C4-2B (cell line): Measurements from ENCODE around the gene DKK3.

Source experiments
- ZFX ChIP-seq: fragments of 450-650 bp; IDR thresholded peaks from 2 replicates; pipeline ENCODE4 v1.6.1; 2017
- TF ChIP-seq, protein P1 (sequence below): fragments of 450-650 bp; conservative IDR thresholded peaks from 2 replicates; pipeline ENCODE4 v1.5.1; 2017; ENCODE audit warnings: mild to moderate bottlenecking

DNA sequence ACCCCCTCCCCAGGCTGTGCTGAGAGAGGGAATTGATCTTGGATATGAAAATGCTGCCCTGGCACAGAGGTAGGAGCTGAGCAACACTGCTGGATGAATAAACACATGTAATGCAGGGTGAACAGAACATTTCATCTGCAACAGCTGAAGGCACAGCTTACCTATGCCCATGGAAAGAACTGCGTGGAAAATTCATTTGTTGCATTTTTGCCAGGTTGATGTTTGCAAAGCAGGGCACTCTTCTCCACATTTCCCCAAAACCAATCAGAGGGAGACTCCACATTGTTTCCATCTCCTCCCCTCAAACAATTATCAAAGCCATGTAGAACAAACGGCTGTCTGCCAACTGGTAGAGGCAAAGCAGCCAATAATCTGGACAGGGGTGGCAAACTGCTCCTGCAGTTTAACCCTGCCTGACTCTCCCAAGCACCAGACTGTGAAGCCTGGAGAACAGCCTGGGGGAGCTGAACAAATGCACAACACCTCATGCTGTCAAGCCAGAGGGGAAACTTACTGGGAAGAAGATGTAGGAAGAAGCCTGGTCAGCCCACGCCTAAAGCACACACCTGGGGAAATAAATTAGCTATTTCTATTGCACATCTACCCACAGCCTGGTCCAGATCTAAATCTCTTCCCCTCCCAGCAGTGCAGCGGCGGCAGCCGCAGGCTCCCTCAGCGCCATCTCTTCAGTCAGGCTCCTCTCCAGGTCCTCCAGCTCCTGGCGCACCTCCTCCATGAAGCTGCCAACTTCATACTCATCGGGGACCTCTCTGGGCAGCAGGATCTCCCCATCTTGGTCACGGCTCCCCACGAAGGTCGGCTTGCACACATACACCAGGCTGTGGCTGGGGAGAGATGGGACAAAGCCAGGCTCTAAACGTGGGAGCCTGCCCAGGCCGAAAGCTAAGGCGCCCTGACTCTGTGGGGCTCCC lies 44.3 kb downstream of the DKK3 start:
- TF ChIP-seq, protein P1, sequence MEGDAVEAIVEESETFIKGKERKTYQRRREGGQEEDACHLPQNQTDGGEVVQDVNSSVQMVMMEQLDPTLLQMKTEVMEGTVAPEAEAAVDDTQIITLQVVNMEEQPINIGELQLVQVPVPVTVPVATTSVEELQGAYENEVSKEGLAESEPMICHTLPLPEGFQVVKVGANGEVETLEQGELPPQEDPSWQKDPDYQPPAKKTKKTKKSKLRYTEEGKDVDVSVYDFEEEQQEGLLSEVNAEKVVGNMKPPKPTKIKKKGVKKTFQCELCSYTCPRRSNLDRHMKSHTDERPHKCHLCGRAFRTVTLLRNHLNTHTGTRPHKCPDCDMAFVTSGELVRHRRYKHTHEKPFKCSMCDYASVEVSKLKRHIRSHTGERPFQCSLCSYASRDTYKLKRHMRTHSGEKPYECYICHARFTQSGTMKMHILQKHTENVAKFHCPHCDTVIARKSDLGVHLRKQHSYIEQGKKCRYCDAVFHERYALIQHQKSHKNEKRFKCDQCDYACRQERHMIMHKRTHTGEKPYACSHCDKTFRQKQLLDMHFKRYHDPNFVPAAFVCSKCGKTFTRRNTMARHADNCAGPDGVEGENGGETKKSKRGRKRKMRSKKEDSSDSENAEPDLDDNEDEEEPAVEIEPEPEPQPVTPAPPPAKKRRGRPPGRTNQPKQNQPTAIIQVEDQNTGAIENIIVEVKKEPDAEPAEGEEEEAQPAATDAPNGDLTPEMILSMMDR, result no peak
- TF ChIP-seq ZFX, result no peak
